ENCODE measurements around the gene COG5.

Gene COG5

DNA sequence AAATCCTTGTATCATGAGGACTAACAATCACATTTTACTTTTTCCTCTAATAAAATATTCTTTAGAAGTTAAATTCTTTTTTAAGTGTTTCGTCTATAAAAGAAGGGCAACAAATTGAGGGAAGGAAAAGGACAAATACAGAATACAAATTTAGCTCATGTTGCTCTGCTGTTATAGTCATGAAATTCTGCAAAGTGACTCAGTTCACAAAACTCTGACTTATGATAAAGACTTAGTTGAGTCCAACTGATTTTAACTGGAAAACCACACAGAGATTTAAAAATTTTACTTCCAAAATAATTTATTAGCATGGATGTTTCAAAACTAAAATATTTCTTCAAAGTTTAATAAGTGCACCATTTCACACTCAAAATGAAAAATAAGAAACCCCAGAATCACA, 168.9 kb downstream of the COG5 start:
- no peaks in the 10 kb centered on the region for H3K27me3 ChIP-seq (ENCODE audit: insufficient read depth, low read length)
- no peaks in the 10 kb centered on the region for H3K9me2 ChIP-seq (ENCODE audit: low read depth, low read length)
- H3K4me1 ChIP-seq (ENCODE audit: insufficient read depth, low read length, severe bottlenecking), result no peaks in the 10 kb centered on the region
- H4K20me1 ChIP-seq (ENCODE audit: insufficient read depth, low read length), result no peaks in the 10 kb centered on the region
- no peak overlapping the region for H2AFZ ChIP-seq (ENCODE audit: low read length)
- no peaks in the 10 kb centered on the region for H3K36me3 ChIP-seq (ENCODE audit: insufficient read depth, low read length)
- no peak overlapping the region for H3K4me3 ChIP-seq (ENCODE audit: low read depth, low read length, poor library complexity, severe bottlenecking)
- no peaks in the 10 kb centered on the region for H3F3A ChIP-seq (ENCODE audit: insufficient read depth, low read length)
- H3K27ac ChIP-seq (ENCODE audit: low read depth, low read length, poor library complexity, severe bottlenecking), result no peak overlapping the region
- no peaks in the 10 kb centered on the region for H3K79me2 ChIP-seq (ENCODE audit: insufficient read depth, low read length)
- H3K9ac ChIP-seq (ENCODE audit: low read length), result no peak overlapping the region
- H3K9me3 ChIP-seq (ENCODE audit: low read length), result no peaks in the 10 kb centered on the region
- TF ChIP-seq, protein P1, sequence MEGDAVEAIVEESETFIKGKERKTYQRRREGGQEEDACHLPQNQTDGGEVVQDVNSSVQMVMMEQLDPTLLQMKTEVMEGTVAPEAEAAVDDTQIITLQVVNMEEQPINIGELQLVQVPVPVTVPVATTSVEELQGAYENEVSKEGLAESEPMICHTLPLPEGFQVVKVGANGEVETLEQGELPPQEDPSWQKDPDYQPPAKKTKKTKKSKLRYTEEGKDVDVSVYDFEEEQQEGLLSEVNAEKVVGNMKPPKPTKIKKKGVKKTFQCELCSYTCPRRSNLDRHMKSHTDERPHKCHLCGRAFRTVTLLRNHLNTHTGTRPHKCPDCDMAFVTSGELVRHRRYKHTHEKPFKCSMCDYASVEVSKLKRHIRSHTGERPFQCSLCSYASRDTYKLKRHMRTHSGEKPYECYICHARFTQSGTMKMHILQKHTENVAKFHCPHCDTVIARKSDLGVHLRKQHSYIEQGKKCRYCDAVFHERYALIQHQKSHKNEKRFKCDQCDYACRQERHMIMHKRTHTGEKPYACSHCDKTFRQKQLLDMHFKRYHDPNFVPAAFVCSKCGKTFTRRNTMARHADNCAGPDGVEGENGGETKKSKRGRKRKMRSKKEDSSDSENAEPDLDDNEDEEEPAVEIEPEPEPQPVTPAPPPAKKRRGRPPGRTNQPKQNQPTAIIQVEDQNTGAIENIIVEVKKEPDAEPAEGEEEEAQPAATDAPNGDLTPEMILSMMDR (IDR thresholded peaks at IDR 0.05; ENCODE audit: low read length), result no peak
- TF ChIP-seq EZH2 (IDR thresholded peaks at IDR 0.05; ENCODE audit: borderline replicate concordance, low read length), result no peak
- no peak overlapping the region for H3K4me2 ChIP-seq (ENCODE audit: low read length)

DNA sequence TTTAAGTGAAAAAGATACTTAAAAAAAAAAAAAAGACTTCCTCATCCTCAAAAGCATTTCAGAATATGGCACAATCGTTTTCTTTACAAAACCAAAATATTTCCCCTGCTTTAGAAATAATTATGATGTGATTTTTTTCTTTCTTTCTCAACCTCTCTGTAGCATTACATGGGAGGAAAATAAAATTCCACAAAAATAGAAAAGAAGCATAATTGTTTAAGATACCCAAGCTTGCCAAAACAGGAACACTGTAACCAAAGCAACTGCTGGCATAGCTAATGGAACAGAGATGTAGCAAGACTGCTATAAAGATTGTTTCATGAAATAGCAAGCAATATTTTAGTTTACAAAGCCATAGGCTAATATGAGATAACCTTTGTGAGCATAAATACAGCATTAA, 169.4 kb downstream of the COG5 start:
- Histone ChIP-seq H3K4me1 (ENCODE audit: insufficient read depth, low read length, severe bottlenecking) (no peaks in the 10 kb centered on the region), H3K79me2 (ENCODE audit: insufficient read depth, low read length) (no peaks in the 10 kb centered on the region), H2AFZ (ENCODE audit: low read length) (no peak overlapping the region)

GRCh38 chr7:107392830-107393229, 170.9 kb downstream of the COG5 start:
- no peaks in the 10 kb centered on the region for H3F3A ChIP-seq (ENCODE audit: insufficient read depth, low read length)
- no peaks in the 10 kb centered on the region for H3K9me2 ChIP-seq (ENCODE audit: low read depth, low read length)
- H3K4me3 ChIP-seq (ENCODE audit: low read depth, low read length, poor library complexity, severe bottlenecking), result no peak overlapping the region
- H3K9me3 ChIP-seq (ENCODE audit: low read length), result no peaks in the 10 kb centered on the region
- no peak overlapping the region for H3K9ac ChIP-seq (ENCODE audit: low read length)
- H3K27me3 ChIP-seq (ENCODE audit: insufficient read depth, low read length), result no peaks in the 10 kb centered on the region
- no peak overlapping the region for H2AFZ ChIP-seq (ENCODE audit: low read length)
- no peaks in the 10 kb centered on the region for H3K36me3 ChIP-seq (ENCODE audit: insufficient read depth, low read length)
- TF ChIP-seq, protein P1 (IDR thresholded peaks at IDR 0.05; ENCODE audit: low read length), result no peak
- no peak for TF ChIP-seq EZH2 (IDR thresholded peaks at IDR 0.05; ENCODE audit: borderline replicate concordance, low read length)
- H3K4me2 ChIP-seq (ENCODE audit: low read length), result no peak overlapping the region
- no peaks in the 10 kb centered on the region for H4K20me1 ChIP-seq (ENCODE audit: insufficient read depth, low read length)
- no peak overlapping the region for H3K27ac ChIP-seq (ENCODE audit: low read depth, low read length, poor library complexity, severe bottlenecking)
- peaks cover under 1% of the 10 kb centered on the region for H3K4me1 ChIP-seq (ENCODE audit: insufficient read depth, low read length, severe bottlenecking)
- no peaks in the 10 kb centered on the region for H3K79me2 ChIP-seq (ENCODE audit: insufficient read depth, low read length)

More for the DNA sequence above, 169.4 kb downstream of the COG5 start:
- no peak overlapping the region for H3K4me3 ChIP-seq (ENCODE audit: low read depth, low read length, poor library complexity, severe bottlenecking)
- H3K9me2 ChIP-seq (ENCODE audit: low read depth, low read length), result no peaks in the 10 kb centered on the region
- no peaks in the 10 kb centered on the region for H4K20me1 ChIP-seq (ENCODE audit: insufficient read depth, low read length)
- no peaks in the 10 kb centered on the region for H3K27me3 ChIP-seq (ENCODE audit: insufficient read depth, low read length)
- TF ChIP-seq, protein P1 (IDR thresholded peaks at IDR 0.05; ENCODE audit: low read length), result no peak
- no peak for TF ChIP-seq EZH2 (IDR thresholded peaks at IDR 0.05; ENCODE audit: borderline replicate concordance, low read length)
- no peaks in the 10 kb centered on the region for H3K36me3 ChIP-seq (ENCODE audit: insufficient read depth, low read length)
- H3K4me2 ChIP-seq (ENCODE audit: low read length), result no peak overlapping the region
- no peaks in the 10 kb centered on the region for H3F3A ChIP-seq (ENCODE audit: insufficient read depth, low read length)
- H3K27ac ChIP-seq (ENCODE audit: low read depth, low read length, poor library complexity, severe bottlenecking), result no peak overlapping the region
- no peaks in the 10 kb centered on the region for H3K9me3 ChIP-seq (ENCODE audit: low read length)
- H3K9ac ChIP-seq (ENCODE audit: low read length), result no peak overlapping the region
